Parathyroid adenoma (tissue), 2 donors: Measurements from ENCODE around the gene APBA2.
A peak's percentile ranks its signal among the peaks of the same experiment; 100 is the strongest.

Experiments
- H2AFZ ChIP-seq: fragments of 300-600 bp; sonication (generic); one replicate; pipeline ENCODE4 v1.7.0; 2017; ENCODE audit warnings: antibody characterized with exemption, mild to moderate bottlenecking
- H3K27ac ChIP-seq: fragments of 300-600 bp; sonication (generic); one replicate; pipeline ENCODE4 v1.7.0; 2017
- H3K27me3 ChIP-seq: fragments of 300-600 bp; sonication (generic); one replicate; pipeline ENCODE4 v1.7.0; 2017; ENCODE audit warnings: low read length; ENCODE audit not compliant: control insufficient read depth, insufficient read depth
- H3K36me3 ChIP-seq: fragments of 300-600 bp; sonication (generic); one replicate; pipeline ENCODE4 v1.7.0; 2017; ENCODE audit warnings: low read length; ENCODE audit not compliant: control insufficient read depth, insufficient read depth
- H3K4me1 ChIP-seq: fragments of 300-600 bp; sonication (generic); one replicate; pipeline ENCODE4 v1.7.0; 2017; ENCODE audit warnings: control low read depth
- H3K4me2 ChIP-seq: fragments of 300-600 bp; sonication (generic); one replicate; pipeline ENCODE4 v1.7.0; 2017; ENCODE audit warnings: low read length
- H3K4me3 ChIP-seq: fragments of 300-600 bp; sonication (generic); one replicate; pipeline ENCODE4 v1.7.0; 2017; ENCODE audit warnings: low read depth, low read length
- H3K79me2 ChIP-seq: fragments of 300-600 bp; sonication (generic); one replicate; pipeline ENCODE4 v1.7.0; 2017; ENCODE audit warnings: control low read depth
- H3K9ac ChIP-seq: fragments of 300-600 bp; sonication (generic); one replicate; pipeline ENCODE4 v1.7.0; 2017; ENCODE audit warnings: mild to moderate bottlenecking
- H3K9me3 ChIP-seq: fragments of 300-600 bp; sonication (generic); one replicate; pipeline ENCODE4 v1.7.0; 2017; ENCODE audit warnings: low read length; ENCODE audit not compliant: control insufficient read depth
- CTCF ChIP-seq: fragments of 300-600 bp; sonication (generic); IDR thresholded peaks from one replicate; pipeline ENCODE4 v1.7.0; 2017; ENCODE audit warnings: antibody characterized with exemption, mild to moderate bottlenecking
- donor health status: primary hyperparathyroidism.

The APBA2 gene

GRCh38 chr15:29135702-29136646 lies 250.2 kb downstream of the APBA2 start:
- Histone ChIP-seq H3K4me1 (no peaks in the 10 kb centered on the region), H3K79me2 (no peaks in the 10 kb centered on the region), H3K27ac (no peak overlapping the region), H3K9ac (no peak overlapping the region), H2AFZ (no peak overlapping the region), H3K27me3 (no peaks in the 10 kb centered on the region), H3K36me3 (no peaks in the 10 kb centered on the region), H3K9me3 (no peaks in the 10 kb centered on the region), H3K4me2 (no peak overlapping the region), H3K4me3 (no peak overlapping the region)
- no peak for TF ChIP-seq CTCF

DNA sequence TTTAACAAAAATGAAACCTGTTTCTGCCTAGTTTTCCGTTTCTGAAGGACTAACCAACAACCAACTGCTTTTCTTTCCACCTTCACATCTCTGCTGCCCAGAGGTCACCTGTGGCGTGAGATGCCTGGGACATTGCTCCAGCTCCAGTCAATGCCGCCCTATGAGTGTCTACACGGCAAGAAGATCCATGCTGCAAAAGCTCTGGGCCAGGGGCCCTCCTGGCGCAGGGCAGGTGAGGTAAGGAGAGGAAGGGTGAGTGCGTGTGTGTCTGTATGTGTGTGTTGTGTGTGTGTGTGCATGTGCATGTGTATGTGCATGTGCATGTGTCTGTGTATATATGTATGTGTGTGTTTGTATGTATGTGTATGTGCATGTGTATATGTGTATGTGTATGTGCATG lies 252.5 kb downstream of the APBA2 start:
- Histone ChIP-seq H3K4me3 (no peak overlapping the region), H3K9ac (no peak overlapping the region), H3K27ac (no peak overlapping the region), H3K79me2 (no peaks in the 10 kb centered on the region), H3K9me3 (no peaks in the 10 kb centered on the region), H3K36me3 (no peaks in the 10 kb centered on the region), H3K27me3 (no peaks in the 10 kb centered on the region), H3K4me1 (no peaks in the 10 kb centered on the region), H3K4me2 (no peak overlapping the region), H2AFZ (no peak overlapping the region)
- no peak for TF ChIP-seq CTCF

- no peaks in the 10 kb centered on the region for H3K4me1 ChIP-seq
Observed at GRCh38 chr15:29139072-29139471, 253.3 kb downstream of the APBA2 start.

GRCh38 chr15:29139540-29140459 lies 254.0 kb downstream of the APBA2 start:
- no peaks in the 10 kb centered on the region for H3K27me3 ChIP-seq
- H3K79me2 ChIP-seq, result no peaks in the 10 kb centered on the region
- no peak overlapping the region for H2AFZ ChIP-seq
- no peaks in the 10 kb centered on the region for H3K4me1 ChIP-seq
- peak; percentile 57 for TF ChIP-seq CTCF
- no peak overlapping the region for H3K9ac ChIP-seq
- no peak overlapping the region for H3K27ac ChIP-seq
- H3K4me3 ChIP-seq, result no peak overlapping the region
- no peaks in the 10 kb centered on the region for H3K36me3 ChIP-seq
- H3K9me3 ChIP-seq, result no peaks in the 10 kb centered on the region
- H3K4me2 ChIP-seq, result no peak overlapping the region

More at GRCh38 chr15:29139072-29139471, 253.3 kb downstream of the APBA2 start:
- no peaks in the 10 kb centered on the region for H3K36me3 ChIP-seq
- H3K27me3 ChIP-seq, result no peaks in the 10 kb centered on the region
- no peak overlapping the region for H3K4me2 ChIP-seq
- no peak overlapping the region for H3K4me3 ChIP-seq
- H2AFZ ChIP-seq, result no peak overlapping the region
- H3K27ac ChIP-seq, result no peak overlapping the region
- H3K9me3 ChIP-seq, result no peaks in the 10 kb centered on the region
- H3K9ac ChIP-seq, result no peak overlapping the region
- no peaks in the 10 kb centered on the region for H3K79me2 ChIP-seq
- no peak for TF ChIP-seq CTCF
